SK-N-SH (cell line): Measurements from ENCODE around the gene TMEM51. TPM values are rescaled to one million over a fixed set of nuclear protein-coding genes. Genes with fewer than 3 reads are reported as not detected.
A peak's percentile ranks its signal among the peaks of the same experiment; 100 is the strongest.

ENCODE experiments used
- CTCF ChIA-PET: fragments of 300-600, 350-600 bp; formaldehyde crosslinking; extraction: SDS; loops from one replicate; lab custom pipeline; 2021; lab: Yijun Ruan, JAX
- POLR2A ChIA-PET: fragments of 350-600 bp; sonication (Branson Sonifier 250); formaldehyde crosslinking; extraction: SDS; loops from one replicate; lab custom pipeline; 2020; ENCODE audit warnings: antibody characterized with exemption, inconsistent platforms; lab: Yijun Ruan, JAX
- DNase-seq: peaks from one replicate; pipeline ENCODE4 v3.0.0; 2012
- H2AFZ ChIP-seq: fragments of 200-600 bp; sonication (generic); 2 replicates; pipeline ENCODE4 v1.8.1; 2016; ENCODE audit warnings: antibody characterized with exemption, mild to moderate bottlenecking, low read depth
- H3F3A ChIP-seq: fragments of 200-600 bp; sonication (generic); replicated peaks from 2 replicates; pipeline ENCODE3; 2016; ENCODE audit warnings: antibody characterized with exemption, mild to moderate bottlenecking; ENCODE audit not compliant: insufficient read depth
- H3K27ac ChIP-seq, 2 experiments: fragments of 200-500 bp in 1 of 2; fragments of 200-600 bp in 1 of 2; sonication (Bioruptor generic) in 1 of 2; sonication (generic), shearing (Covaris generic) in 1 of 2; 2 replicates each; pipeline versions ENCODE4 v1.5.1 to v1.6.1; 2014 to 2016; ENCODE audit warnings: low read depth in 2 of 2, inconsistent platforms in 1 of 2, low read length in 1 of 2, mild to moderate bottlenecking in 1 of 2, mixed read lengths in 1 of 2
- H3K27me3 ChIP-seq: fragments of 200-600 bp; sonication (generic), shearing (Covaris generic); 2 replicates; pipeline ENCODE4 v1.6.1; 2016; ENCODE audit warnings: mixed run types; ENCODE audit not compliant: insufficient read depth
- H3K36me3 ChIP-seq, 2 experiments: fragments of 200-500 bp in 1 of 2; fragments of 200-600 bp in 1 of 2; sonication (Bioruptor generic) in 1 of 2; sonication (generic) in 1 of 2; replicated peaks in 1 of 2; 2 replicates each; pipeline versions ENCODE3 to v1.5.1; 2014 to 2016; ENCODE audit warnings: low read length in 1 of 2, mild to moderate bottlenecking in 1 of 2; ENCODE audit not compliant: insufficient read depth in 2 of 2, control insufficient read depth in 1 of 2
- H3K4me1 ChIP-seq, 2 experiments: fragments of 200-500 bp in 1 of 2; fragments of 200-600 bp in 1 of 2; sonication (Bioruptor generic) in 1 of 2; sonication (generic), shearing (Covaris generic) in 1 of 2; 2 replicates each; pipeline versions ENCODE4 v1.5.1 to v1.6.1; 2014 to 2016; ENCODE audit warnings: low read depth in 1 of 2, low read length in 1 of 2, mixed run types in 1 of 2; ENCODE audit not compliant: insufficient read depth in 2 of 2, control insufficient read depth in 1 of 2
- H3K4me2 ChIP-seq: fragments of 200-600 bp; sonication (generic), shearing (Covaris generic); 2 replicates; pipeline ENCODE4 v1.6.1; 2017; ENCODE audit warnings: mixed run types
- H3K4me3 ChIP-seq, 2 experiments: fragments of 200-500 bp in 1 of 2; fragments of 200-600 bp in 1 of 2; sonication (Bioruptor generic) in 1 of 2; sonication (generic), shearing (Covaris generic) in 1 of 2; 2 replicates each; pipeline versions ENCODE4 v1.5.1 to v1.8.1; 2014 to 2016; ENCODE audit warnings: low read depth in 2 of 2, inconsistent platforms in 1 of 2, low read length in 1 of 2, mild to moderate bottlenecking in 1 of 2, mixed read lengths in 1 of 2, moderate library complexity in 1 of 2
- H3K79me2 ChIP-seq: fragments of 200-600 bp; sonication (generic); 2 replicates; pipeline ENCODE4 v1.8.1; 2017; ENCODE audit warnings: mild to moderate bottlenecking; ENCODE audit not compliant: insufficient read depth
- H3K9ac ChIP-seq: fragments of 200-600 bp; sonication (generic); 2 replicates; pipeline ENCODE4 v1.6.1; 2017; ENCODE audit warnings: mixed run types
- H3K9me2 ChIP-seq: fragments of 200-600 bp; sonication (generic); 2 replicates; pipeline ENCODE4 v1.6.1; 2017; ENCODE audit warnings: mixed run types
- H3K9me3 ChIP-seq: fragments of 200-600 bp; sonication (generic); 2 replicates; pipeline ENCODE4 v1.6.1; 2017; ENCODE audit warnings: mixed run types, mild to moderate bottlenecking, moderate library complexity
- H4K20me1 ChIP-seq: fragments of 200-600 bp; sonication (generic); 2 replicates; pipeline ENCODE4 v1.6.1; 2017; ENCODE audit warnings: mild to moderate bottlenecking, mixed run types; ENCODE audit not compliant: insufficient read depth
- CHD2 ChIP-seq: fragments of 150-350 bp; IDR thresholded peaks from 2 replicates; pipeline ENCODE4 v1.6.1; 2018; ENCODE audit warnings: low read length; ENCODE audit not compliant: partially characterized antibody
- EZH2phosphoT487 ChIP-seq: fragments of 200-600 bp; sonication (generic); IDR thresholded peaks from 2 replicates; pipeline ENCODE4 v1.6.1; 2017; ENCODE audit warnings: low read depth, mixed run types, mild to moderate bottlenecking, antibody characterized with exemption, moderate library complexity, borderline replicate concordance
- FOXJ3 ChIP-seq: sonication (generic); formaldehyde crosslinking; IDR thresholded peaks from 2 replicates; pipeline ENCODE4 v1.5.1; 2020; ENCODE audit warnings: mild to moderate bottlenecking, missing genetic modification reagents
- FOXM1 ChIP-seq: IDR thresholded peaks from 2 replicates; pipeline ENCODE4 v1.4.0; 2012; ENCODE audit warnings: low read depth, mild to moderate bottlenecking
- MAX ChIP-seq: IDR thresholded peaks from 2 replicates; pipeline ENCODE4 v1.4.0; 2012; ENCODE audit warnings: low read depth
- NRF1 ChIP-seq: IDR thresholded peaks from 2 replicates; pipeline ENCODE4 v1.6.1; 2012; ENCODE audit warnings: low read depth, mild to moderate bottlenecking, low read length
- PBX3 ChIP-seq: IDR thresholded peaks from 2 replicates; pipeline ENCODE4; 2012
- RXRA ChIP-seq: IDR thresholded peaks from 2 replicates; pipeline ENCODE4 v1.4.0; 2012; ENCODE audit warnings: low read depth, mild to moderate bottlenecking, borderline replicate concordance
- SMC3 ChIP-seq: IDR thresholded peaks from 2 replicates; pipeline ENCODE4 v1.6.1; 2012; ENCODE audit warnings: low read depth, low read length, improper control_type of control experiment
- TCF12 ChIP-seq: IDR thresholded peaks from 2 replicates; pipeline ENCODE4 v1.4.0; 2012
- WGBS: methylation state at CpG from one replicate; pipeline ENCODE4 v1.1.6; 2017; ENCODE audit warnings: low lambda C conversion rate; 5-methylcytosine and 5-hydroxymethylcytosine counted together
- polyA plus RNA-seq, 3 experiments: library from polyadenylated mRNA; depleted of rRNA; stranded (reverse); fragments of >200 nt; gene quantifications; 2 replicates each; pipeline ENCODE4 v1.2.3, GENCODE V29; 2012

Gene TMEM51
- polyA plus RNA-seq, 1 of the 3 experiments (the other 2 are of a cell fraction), result 25.6 TPM

- Histone ChIP-seq H3K27me3 (no peaks in the 10 kb centered on the region), H3K36me3 (no peaks in the 10 kb centered on the region), H3K4me3 (no peak overlapping the region), H3K4me1 (peaks cover 0 to 9% of the 10 kb centered on the region in 2 experiments; a peak in 1 of 4 replicates), H3K9me3 (no peaks in the 10 kb centered on the region), H3K9ac (no peak overlapping the region), H3K4me2 (no peak overlapping the region), H2AFZ (no peak overlapping the region)
- ChIA-PET CTCF (interaction anchor here (0.6 to 1.9 kb wide), 3 partner anchors 58 to 201 kb away, joined by 3 to 6 read pairs (median 3); no protein-coding TSS in a partner anchor), POLR2A (no interaction called here)
- TF ChIP-seq TCF12, result no peak
- no peak for TF ChIP-seq MAX
- no peak for TF ChIP-seq SMC3
- no peak for TF ChIP-seq NRF1
- TF ChIP-seq RXRA, result no peak
- TF ChIP-seq, all 33 proteins: peak for 0
- no peaks in the 10 kb centered on the region for H4K20me1 ChIP-seq
- no peaks in the 10 kb centered on the region for H3K9me2 ChIP-seq
- H3F3A ChIP-seq, result no peaks in the 10 kb centered on the region
- H3K27ac ChIP-seq, result no peak overlapping the region
- no peak for DNase-seq
- H3K79me2 ChIP-seq, result no peaks in the 10 kb centered on the region
These were observed 48.8 kb upstream of the TMEM51 start for GRCh38 chr1:15104768-15105167.

GRCh38 chr1:15106608-15107007 is 46.9 kb upstream of the TMEM51 start:
- H3K79me2 ChIP-seq, result no peaks in the 10 kb centered on the region
- CTCF ChIA-PET, result interaction anchor here (1.0 to 1.3 kb wide), 2 partner anchors 45 to 60 kb away, joined by 3 read pairs; no protein-coding TSS in a partner anchor
- POLR2A ChIA-PET, result no interaction called here

GRCh38 chr1:15107058-15107687 is 46.4 kb upstream of the TMEM51 start:
- Histone ChIP-seq H3K9me2 (no peaks in the 10 kb centered on the region), H3K4me1 (peaks cover 0 to 6% of the 10 kb centered on the region in 2 experiments; a peak in 1 of 4 replicates), H3K4me3 (no peak overlapping the region), H3K9me3 (no peaks in the 10 kb centered on the region), H3K79me2 (no peaks in the 10 kb centered on the region), H3K4me2 (no peak overlapping the region), H3K27ac (no peak overlapping the region), H3K27me3 (no peaks in the 10 kb centered on the region), H4K20me1 (no peaks in the 10 kb centered on the region), H3K36me3 (no peaks in the 10 kb centered on the region), H3F3A (no peaks in the 10 kb centered on the region), H3K9ac (no peak overlapping the region)
- DNase-seq, result no peak
- CTCF ChIA-PET, result interaction anchor here (0.9 to 1.7 kb wide), 5 partner anchors 9 to 60 kb away, joined by 3 to 4 read pairs (median 3); partner anchors contain the start of gene TMEM51
- POLR2A ChIA-PET, result no interaction called here
- 73% methylated on average over 1 of the region's 1 CpG for WGBS
- TF ChIP-seq EZH2phosphoT487 (no peak), FOXJ3 (no peak), CHD2 (no peak), FOXM1 (no peak)
- TF ChIP-seq, all 33 proteins: peak for 0
- H2AFZ ChIP-seq, result no peak overlapping the region

More at GRCh38 chr1:15106608-15107007, 46.9 kb upstream of the TMEM51 start:
- Histone ChIP-seq H3K9ac (no peak overlapping the region), H2AFZ (no peak overlapping the region), H3F3A (no peaks in the 10 kb centered on the region), H3K4me3 (no peak overlapping the region), H3K27ac (no peak overlapping the region), H3K4me2 (no peak overlapping the region), H4K20me1 (no peaks in the 10 kb centered on the region), H3K9me3 (no peaks in the 10 kb centered on the region), H3K27me3 (no peaks in the 10 kb centered on the region), H3K9me2 (no peaks in the 10 kb centered on the region), H3K4me1 (peaks cover 0 to 6% of the 10 kb centered on the region in 2 experiments; a peak in 1 of 4 replicates), H3K36me3 (no peaks in the 10 kb centered on the region)
- no peak for DNase-seq
- 36% methylated on average over 7 of the region's 7 CpGs for WGBS
- no peak for TF ChIP-seq SMC3
- TF ChIP-seq PBX3, result peak; percentile 46; the same call in 1 of the 2 replicates
